HG03097 (cell line): ENCODE measurements around the gene DPH2.

Experiments
- ATAC-seq: cut with Tn5 transposase; IDR thresholded peaks from one replicate; pipeline ENCODE4 v1.9.1; 2021; ENCODE audit not compliant: unreplicated experiment, low FRiP score

DPH2 gene

GRCh38 chr1:43996733-43997115 lies 26.9 kb downstream of the DPH2 start:
- ATAC-seq, result no peak

GRCh38 chr1:43997295-43997999 lies 27.6 kb downstream of the DPH2 start:
- no peak for ATAC-seq

GRCh38 chr1:43998000-43998378 lies 28.2 kb downstream of the DPH2 start:
- ATAC-seq, result no peak

GRCh38 chr1:43999455-43999854 lies 29.6 kb downstream of the DPH2 start:
- ATAC-seq, result no peak

GRCh38 chr1:44000122-44000665 lies 30.4 kb downstream of the DPH2 start:
- ATAC-seq, result no peak

GRCh38 chr1:44002165-44002564 lies 32.4 kb downstream of the DPH2 start:
- no peak for ATAC-seq

GRCh38 chr1:44002606-44003157 lies 32.9 kb downstream of the DPH2 start:
- ATAC-seq, result no peak

GRCh38 chr1:44008259-44008658 lies 38.4 kb downstream of the DPH2 start:
- no peak for ATAC-seq

GRCh38 chr1:44010935-44011471 lies 41.2 kb downstream of the DPH2 start:
- ATAC-seq, result no peak

GRCh38 chr1:44012404-44012803 lies 42.6 kb downstream of the DPH2 start:
- no peak for ATAC-seq

- no peak for ATAC-seq
Observed at GRCh38 chr1:44012941-44013609, 43.3 kb downstream of the DPH2 start.

- no peak for ATAC-seq
Observed at GRCh38 chr1:44013949-44014348, 44.1 kb downstream of the DPH2 start.

- ATAC-seq, result no peak
Observed at GRCh38 chr1:44014365-44015104, 44.7 kb downstream of the DPH2 start.

- no peak for ATAC-seq
Observed at GRCh38 chr1:44015206-44015605, 45.4 kb downstream of the DPH2 start.

- no peak for ATAC-seq
Observed at GRCh38 chr1:44016041-44016889, 46.5 kb downstream of the DPH2 start.

GRCh38 chr1:44016890-44017400 lies 47.1 kb downstream of the DPH2 start:
- no peak for ATAC-seq

- no peak for ATAC-seq
Observed at GRCh38 chr1:44019466-44019948, 49.7 kb downstream of the DPH2 start.

- no peak for ATAC-seq
Observed at GRCh38 chr1:44020464-44020863, 50.7 kb downstream of the DPH2 start.

GRCh38 chr1:44021156-44021555 lies 51.3 kb downstream of the DPH2 start:
- no peak for ATAC-seq
